HG03039 (cell line): ENCODE data around the gene CNTN4.

ENCODE experiments used
- ATAC-seq: cut with Tn5 transposase; IDR thresholded peaks from one replicate; pipeline ENCODE4 v1.9.1; 2021; ENCODE audit warnings: mild to moderate bottlenecking, moderate library complexity; ENCODE audit not compliant: unreplicated experiment

The CNTN4 gene

DNA sequence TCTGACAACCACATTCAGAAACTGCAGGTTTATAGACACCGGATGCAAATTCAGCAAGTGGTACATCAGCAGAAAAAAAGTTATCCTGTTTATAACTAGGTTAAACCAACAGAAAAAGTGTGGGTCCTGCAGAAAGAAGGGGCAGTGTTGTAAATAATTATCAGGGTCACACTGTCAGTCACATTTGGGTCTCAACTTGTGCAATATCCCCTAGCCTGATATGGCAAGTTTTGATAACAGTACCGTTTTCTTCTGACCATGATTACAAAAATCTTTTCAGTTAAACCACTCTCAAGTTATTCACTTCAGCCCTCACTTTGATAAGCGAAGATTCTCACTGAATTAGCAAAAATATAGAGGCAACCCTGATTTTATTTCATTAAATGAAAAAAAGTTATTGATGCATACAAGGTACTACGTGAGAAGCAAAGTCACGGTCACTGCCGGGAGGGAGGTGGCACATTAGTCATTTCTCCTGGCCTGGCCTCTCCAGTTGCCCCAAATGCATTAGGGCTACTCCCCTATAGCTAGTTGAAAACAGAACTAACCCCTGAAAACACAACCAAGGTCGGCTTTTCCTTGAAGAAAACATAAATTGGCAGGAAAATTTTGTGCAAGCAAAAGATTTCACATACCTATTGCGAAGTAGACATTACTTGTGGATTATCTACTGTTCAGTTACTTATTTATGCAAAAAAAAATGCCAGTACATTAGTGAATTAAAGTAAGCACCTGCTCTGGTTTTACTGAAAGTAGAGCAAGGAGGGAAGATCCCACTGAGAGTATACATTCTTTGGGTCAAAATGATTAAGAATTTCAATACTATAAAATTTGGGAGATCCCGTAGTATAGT lies 982.9 kb downstream of the CNTN4 start:
- peak; percentile 49 for ATAC-seq

DNA sequence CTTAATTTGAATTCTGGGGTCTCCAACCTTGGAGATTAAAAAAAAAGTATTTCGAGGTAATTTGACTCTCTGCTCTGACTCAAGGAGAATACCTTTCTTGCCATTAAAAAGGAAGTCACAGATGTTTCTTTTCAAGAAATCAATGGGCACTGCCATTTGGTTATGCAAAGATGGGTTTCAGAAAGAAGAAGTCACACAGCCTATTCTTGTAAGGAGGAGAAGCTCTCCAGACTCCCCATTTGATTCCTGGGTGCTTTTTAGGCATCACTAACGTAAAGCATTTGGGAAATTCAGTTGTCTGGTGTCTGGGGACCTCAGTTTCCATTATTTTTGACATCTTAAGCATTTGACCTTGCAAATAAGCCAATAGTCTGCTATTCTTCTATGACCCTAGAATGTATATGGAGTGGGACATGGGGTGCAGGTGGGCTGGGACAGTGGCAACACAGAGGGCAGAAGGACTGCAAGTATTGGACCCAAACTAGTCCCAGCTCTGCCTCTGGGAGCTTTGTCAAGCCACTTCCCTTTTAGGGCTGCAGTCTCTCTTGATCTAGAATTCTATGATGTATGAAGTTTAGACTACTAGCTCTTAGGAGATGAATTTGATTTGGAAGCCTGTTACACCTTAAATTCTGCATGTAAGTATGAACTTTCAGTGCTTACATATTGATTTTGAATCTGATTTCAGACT lies 983.7 kb downstream of the CNTN4 start:
- ATAC-seq, result peak; percentile 73

DNA sequence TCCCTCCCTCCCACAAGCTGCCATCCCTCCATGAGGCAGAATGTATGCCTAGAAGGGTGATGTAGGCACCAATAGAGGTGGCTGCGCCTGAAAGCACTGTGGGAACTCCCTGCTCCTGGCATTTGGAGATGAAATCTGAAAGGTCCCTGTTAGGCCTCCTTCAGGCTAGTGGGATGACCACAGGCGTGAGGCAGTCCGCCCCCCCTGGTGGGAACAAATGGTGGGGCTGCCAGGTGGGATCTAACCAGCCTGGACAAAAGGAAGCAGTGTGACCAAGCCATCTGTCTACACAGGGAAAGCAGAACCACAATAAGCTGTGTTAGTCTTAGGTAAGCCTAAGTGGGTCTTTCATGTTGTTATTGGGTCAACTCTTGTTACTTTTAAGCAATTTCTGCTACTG lies 986.2 kb downstream of the CNTN4 start:
- ATAC-seq, result no peak

DNA sequence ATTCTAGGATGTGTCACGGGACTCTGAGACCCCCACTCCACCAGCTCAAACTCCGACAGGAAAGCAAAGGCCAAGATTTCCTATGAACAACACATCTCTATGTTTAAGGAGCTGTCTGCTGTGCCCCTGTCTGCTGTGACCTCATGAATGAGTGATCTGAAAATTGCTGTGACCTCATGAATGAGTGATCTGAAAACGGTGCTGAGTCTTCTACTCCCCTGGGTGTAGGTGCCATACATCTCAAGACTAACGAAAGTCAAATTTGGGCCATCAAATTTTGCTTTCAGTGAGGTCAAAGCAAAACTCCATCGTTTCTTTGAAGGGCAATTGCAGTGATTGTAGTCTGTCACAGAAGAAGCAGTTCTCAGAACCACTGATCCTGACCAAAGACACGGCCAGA lies 987.1 kb downstream of the CNTN4 start:
- ATAC-seq, result no peak

DNA sequence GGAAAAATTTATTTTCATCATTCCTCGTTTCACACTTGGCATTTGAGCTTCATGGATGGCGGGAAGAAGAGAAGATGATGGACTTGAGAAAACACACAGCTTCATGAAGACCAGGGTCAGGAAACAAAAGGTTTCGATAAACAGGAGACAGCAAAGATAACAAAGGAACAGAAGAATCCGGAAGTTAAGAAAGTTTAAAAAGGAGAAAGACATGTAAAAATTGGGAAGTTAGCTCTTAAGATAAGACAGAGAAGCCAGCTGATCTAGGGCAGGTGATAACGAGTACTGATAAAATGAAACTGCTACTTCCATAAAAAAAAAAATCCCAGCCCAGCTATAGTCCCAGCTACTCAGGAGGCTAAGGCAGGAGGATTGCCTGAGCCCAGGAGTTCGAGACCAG lies 987.6 kb downstream of the CNTN4 start:
- no peak for ATAC-seq

DNA sequence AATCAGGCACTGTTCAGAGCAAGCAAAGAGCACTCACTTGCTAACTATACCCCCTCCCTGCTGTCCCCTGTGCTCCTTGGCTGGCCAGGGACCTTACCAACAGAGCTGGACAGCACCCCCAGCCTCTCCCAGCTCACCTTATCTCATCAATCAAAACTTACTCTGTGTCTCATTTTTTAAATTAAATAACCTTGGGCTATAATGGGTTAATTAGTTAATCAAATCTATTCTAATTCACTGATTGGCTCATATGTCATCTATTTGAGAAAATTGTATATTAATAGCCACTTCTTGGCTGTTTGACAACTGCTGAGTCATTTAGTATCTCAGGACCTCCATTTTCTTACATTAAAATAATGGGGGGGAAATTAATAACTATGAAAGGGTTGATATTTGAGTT lies 988.6 kb downstream of the CNTN4 start:
- ATAC-seq, result no peak

DNA sequence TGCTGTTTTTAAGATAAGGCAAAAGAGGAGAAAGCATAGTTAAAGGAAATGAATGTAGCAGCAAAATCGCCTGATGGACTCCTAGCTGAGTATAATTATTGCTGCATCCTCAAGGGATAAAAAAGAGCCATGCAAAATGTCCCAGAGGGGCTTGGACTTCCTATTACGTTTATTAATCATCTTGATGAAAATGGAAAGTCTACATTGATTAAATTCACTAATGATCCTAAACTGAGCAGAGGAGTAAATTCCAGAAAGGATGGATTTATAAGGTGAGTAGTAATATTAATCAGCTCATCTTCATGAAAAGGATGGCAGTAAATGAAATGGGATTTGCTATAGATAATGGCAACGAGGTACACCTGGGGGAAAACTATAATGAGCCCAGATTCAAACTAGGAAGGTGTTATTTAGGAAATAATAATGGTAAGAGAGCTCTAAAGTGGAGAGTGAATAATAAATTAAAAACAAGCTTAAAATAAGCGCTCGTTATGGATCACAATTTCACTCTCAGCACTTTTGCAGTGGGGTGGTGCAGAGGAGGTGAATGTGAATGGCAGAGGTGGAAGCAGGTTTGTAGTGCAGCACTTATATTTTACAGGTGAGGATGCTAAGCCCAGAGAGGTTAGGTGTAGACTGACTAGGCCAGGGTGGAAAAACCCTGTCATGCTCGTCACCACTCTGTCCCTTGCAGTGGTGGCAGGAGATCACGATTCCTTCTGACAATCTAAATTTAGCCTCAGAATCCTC lies 989.2 kb downstream of the CNTN4 start:
- no peak for ATAC-seq

DNA sequence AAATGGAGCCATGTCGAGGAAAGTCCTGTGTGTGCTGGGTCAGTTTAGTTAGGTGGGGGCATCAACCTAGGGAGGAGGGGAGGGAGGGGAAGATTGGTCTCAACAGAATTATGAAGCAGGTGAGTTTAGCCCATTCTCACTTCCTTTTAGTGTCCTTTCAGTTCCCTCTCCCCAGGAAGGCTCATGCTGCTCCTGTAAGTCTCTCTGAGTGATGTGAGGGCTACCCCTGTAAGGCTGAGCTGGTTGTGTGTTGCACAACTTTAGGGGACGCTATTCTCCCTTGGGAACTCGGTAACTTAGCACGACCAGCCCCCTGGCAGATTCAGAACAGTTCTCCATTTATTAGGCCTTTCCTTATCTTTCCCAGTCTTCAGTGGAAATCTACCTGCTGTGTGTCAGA lies 990.4 kb downstream of the CNTN4 start:
- ATAC-seq, result peak; percentile 96

DNA sequence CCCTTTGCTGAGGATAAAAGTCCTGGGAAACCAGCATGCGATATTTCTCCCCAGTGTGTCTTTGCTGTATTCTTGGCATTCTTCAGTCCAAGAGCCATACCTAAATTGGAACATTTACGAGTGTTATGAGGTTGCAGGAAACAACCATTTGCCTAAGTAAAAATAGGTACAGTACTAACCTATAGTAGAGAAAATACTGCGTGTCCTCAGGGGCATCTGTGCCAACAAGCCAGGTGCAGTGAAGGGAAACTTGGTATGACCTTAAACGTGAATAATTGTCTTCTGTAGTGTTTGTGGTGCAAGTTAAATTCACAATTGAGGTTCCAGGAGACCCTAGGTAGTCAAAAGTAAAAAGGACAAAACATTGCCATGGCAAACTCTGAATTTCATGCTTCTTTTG lies 999.3 kb downstream of the CNTN4 start:
- no peak for ATAC-seq

DNA sequence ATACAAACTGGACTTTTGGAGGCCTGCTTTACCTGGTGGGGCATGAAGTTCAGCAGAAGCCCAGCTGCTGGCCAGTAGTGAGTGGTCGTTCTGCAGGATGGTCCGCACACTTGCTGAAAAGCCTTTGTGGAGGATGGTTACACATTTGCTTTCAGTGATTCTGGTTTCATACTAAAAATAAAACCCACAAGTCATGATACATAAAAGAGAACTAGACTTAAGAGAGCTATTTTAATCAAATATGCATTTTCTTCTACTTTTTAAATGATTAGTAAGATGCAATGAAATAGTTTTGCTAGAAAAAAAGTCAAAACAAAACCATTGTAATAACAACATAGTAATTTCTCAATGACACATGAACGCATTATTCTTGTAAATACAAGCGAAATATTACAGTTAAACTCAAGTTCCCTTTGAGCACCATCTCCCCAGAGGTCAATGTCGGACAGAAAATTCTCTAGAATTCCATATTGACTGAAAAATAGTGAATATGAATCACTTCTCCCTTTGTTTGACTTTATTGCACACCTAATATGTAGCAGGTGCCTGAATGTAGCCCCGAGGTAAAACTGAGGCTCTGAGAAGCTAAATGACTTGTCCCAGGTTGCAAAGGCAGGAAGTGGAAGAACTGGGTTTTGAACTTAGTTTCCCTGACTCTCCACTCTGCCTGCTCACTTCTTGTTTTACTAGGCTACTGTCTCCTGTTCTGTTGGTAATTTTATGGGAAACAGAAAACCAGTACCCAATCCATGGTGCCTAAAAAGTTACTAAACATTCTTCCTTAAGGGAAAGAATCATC lies 1003.2 kb downstream of the CNTN4 start:
- ATAC-seq, result peak; percentile 44

DNA sequence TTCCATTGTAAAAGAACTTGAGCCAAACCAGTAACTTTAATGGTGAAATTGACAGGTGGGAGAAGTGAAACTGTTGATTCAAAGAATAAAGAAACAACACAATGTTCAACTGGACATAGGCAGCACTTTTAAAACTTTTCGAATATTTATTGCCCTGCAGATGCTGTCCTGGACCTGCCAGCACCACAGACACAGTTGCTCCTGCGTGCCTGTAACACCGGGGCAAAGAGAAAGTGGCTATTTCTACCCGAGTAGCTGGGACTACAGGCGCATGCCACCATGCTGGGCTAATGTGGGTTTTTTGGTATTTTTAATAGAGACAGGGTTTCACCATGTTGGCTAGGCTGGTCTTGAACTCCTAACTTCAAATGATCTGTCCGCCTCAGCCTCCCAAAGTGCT lies 1004.1 kb downstream of the CNTN4 start:
- ATAC-seq, result no peak

DNA sequence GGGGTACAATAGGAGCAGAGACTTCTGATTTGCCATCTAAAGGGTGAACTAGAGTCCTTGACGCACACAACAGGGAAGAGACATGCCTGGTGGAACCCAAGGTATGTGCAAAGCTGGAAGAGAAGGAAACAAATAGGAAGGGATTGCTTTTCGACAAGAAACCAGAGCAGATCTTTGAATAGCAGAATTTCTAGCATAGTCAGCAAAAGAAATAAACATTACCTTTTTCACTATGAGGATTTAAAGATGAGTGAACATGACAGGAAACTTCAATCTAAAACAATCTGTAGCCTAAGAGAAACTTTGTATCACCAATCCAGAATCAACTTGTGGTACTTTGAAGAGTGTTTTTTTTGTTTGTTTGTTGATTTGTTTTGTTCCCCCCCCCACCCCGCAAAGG lies 1006.6 kb downstream of the CNTN4 start:
- ATAC-seq, result no peak

DNA sequence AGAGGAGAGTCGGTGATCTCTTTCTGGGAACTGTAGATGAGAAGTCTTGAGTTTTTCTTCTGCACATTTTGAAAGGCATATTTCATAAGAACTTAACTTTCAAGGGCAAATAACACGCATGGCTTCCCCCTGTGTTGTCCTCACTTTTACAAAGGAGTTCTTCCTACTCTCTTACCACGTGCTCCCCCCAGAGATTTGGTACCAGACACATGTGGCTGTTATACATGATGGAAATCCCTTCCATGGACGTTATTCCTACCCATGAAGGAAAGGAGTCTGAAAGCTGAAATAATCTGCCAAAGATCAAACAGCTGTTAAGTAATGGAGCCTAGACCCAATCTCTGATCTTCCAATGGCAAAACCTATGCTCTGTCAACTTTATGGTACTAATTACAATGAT lies 1007.1 kb downstream of the CNTN4 start:
- ATAC-seq, result no peak

DNA sequence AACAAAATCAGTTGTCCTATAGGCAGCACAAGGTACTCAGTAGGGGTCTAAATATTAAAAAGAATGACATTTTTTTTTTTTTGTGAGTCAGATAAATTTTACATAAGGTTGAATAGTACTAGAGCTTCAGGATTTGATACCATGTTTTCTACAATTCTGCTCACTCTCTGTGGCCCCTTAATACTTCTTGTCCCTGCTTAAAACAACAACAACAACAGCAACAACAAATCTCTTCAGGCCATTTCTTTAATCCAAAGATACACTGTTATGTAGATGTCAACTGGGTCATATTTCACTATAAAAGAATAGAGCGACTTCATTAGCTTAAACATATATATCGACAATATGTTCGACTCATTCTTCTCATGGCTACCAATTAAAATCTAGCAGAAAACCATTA lies 1008.5 kb downstream of the CNTN4 start:
- no peak for ATAC-seq
